IMR-90 (cell line): ENCODE measurements around the gene LBP. TPM values are rescaled to one million over a fixed set of nuclear protein-coding genes. Genes with fewer than 3 reads are reported as not detected.

Experiments
- ATAC-seq: fragments of 200-7000 bp; cut with Tn5 transposase; 2 replicates; pipeline ENCODE4 v1.9.1; 2020; ENCODE audit warnings: low read depth, mild to moderate bottlenecking, moderate library complexity
- BruUV-seq: library from RNA; stranded (reverse); fragments of 400-500 nt; replicated peaks from 2 replicates; lab custom pipeline; 2021; lab: Mats Ljungman, UMichigan
- CTCF ChIA-PET: fragments of 300-600 bp; formaldehyde crosslinking; extraction: SDS; loops from one replicate; lab custom pipeline; 2021; ENCODE audit warnings: antibody characterized with exemption; lab: Yijun Ruan, JAX
- POLR2A ChIA-PET: fragments of 300-600 bp; sonication (Branson Sonifier 250); formaldehyde crosslinking; loops from one replicate; lab custom pipeline; 2022; ENCODE audit warnings: antibody characterized with exemption; ENCODE audit not compliant: unreplicated experiment; lab: Charles Lee
- DNase-seq: peaks from one replicate; pipeline ENCODE4 v3.0.0; 2013
- H2AFZ ChIP-seq: replicated peaks from 2 replicates; pipeline ENCODE3; 2013; ENCODE audit warnings: low read length, mild to moderate bottlenecking; ENCODE audit not compliant: poor library complexity
- H2AK5ac ChIP-seq: 2 replicates; pipeline ENCODE4 v1.6.1; 2013; ENCODE audit warnings: low read depth, low read length, inconsistent platforms
- H2AK9ac ChIP-seq: replicated peaks from 2 replicates; pipeline ENCODE3; 2013; ENCODE audit warnings: mild to moderate bottlenecking, low read depth, low read length, moderate library complexity; ENCODE audit not compliant: poor library complexity
- H2BK120ac ChIP-seq: 2 replicates; pipeline ENCODE4 v1.6.1; 2013; ENCODE audit warnings: low read depth, low read length, inconsistent platforms
- H2BK15ac ChIP-seq: 3 replicates; pipeline ENCODE4 v1.6.1; 2013; ENCODE audit warnings: low read depth, low read length, inconsistent platforms
- H2BK20ac ChIP-seq: 2 replicates; pipeline ENCODE4 v1.6.1; 2013; ENCODE audit warnings: low read depth, mild to moderate bottlenecking, inconsistent platforms, low read length, moderate library complexity
- H2BK5ac ChIP-seq: 2 replicates; pipeline ENCODE4 v1.6.1; 2013; ENCODE audit warnings: mild to moderate bottlenecking, low read depth, low read length, inconsistent platforms; ENCODE audit not compliant: poor library complexity, severe bottlenecking
- H3K14ac ChIP-seq: replicated peaks from 2 replicates; pipeline ENCODE4 v1.6.1; 2013; ENCODE audit warnings: low read depth, low read length, inconsistent platforms
- H3K18ac ChIP-seq: 2 replicates; pipeline ENCODE4 v1.6.1; 2013; ENCODE audit warnings: low read depth, low read length, control low read depth
- H3K23ac ChIP-seq: 2 replicates; pipeline ENCODE4 v1.6.1; 2013; ENCODE audit warnings: low read depth, low read length, inconsistent platforms
- H3K27ac ChIP-seq: 2 replicates; pipeline ENCODE4 v1.5.1; 2013; ENCODE audit warnings: mild to moderate bottlenecking, control low read depth, low read length; ENCODE audit not compliant: insufficient read depth
- H3K27me3 ChIP-seq: 2 replicates; pipeline ENCODE4 v1.6.1; 2013; ENCODE audit warnings: low read length; ENCODE audit not compliant: control insufficient read depth, insufficient read depth
- H3K36me3 ChIP-seq: 2 replicates; pipeline ENCODE4 v1.6.1; 2013; ENCODE audit warnings: low read length, mixed read lengths; ENCODE audit not compliant: control insufficient read depth, insufficient read depth
- H3K4ac ChIP-seq: 2 replicates; pipeline ENCODE4 v1.6.1; 2013; ENCODE audit warnings: low read depth, low read length, inconsistent platforms
- H3K4me1 ChIP-seq: 2 replicates; pipeline ENCODE4 v1.6.1; 2013; ENCODE audit warnings: low read length, mixed read lengths; ENCODE audit not compliant: control insufficient read depth, insufficient read depth
- H3K4me2 ChIP-seq: 2 replicates; pipeline ENCODE4 v1.6.1; 2013; ENCODE audit warnings: low read depth, mild to moderate bottlenecking, control low read depth, low read length, moderate library complexity
- H3K4me3 ChIP-seq: 2 replicates; pipeline ENCODE4 v1.5.1; 2013; ENCODE audit warnings: low read depth, mild to moderate bottlenecking, control low read depth, low read length, moderate library complexity; ENCODE audit not compliant: insufficient read depth
- H3K56ac ChIP-seq: 2 replicates; pipeline ENCODE4 v1.6.1; 2013; ENCODE audit warnings: low read length, inconsistent platforms; ENCODE audit not compliant: insufficient read depth; ENCODE audit errors: extremely low read depth
- H3K79me1 ChIP-seq, 2 experiments: 2 replicates each; pipeline ENCODE4 v1.6.1; 2013; ENCODE audit warnings: low read length in 2 of 2, inconsistent platforms in 1 of 2, low read depth in 1 of 2
- H3K9ac ChIP-seq: 2 replicates; pipeline ENCODE4 v1.6.1; 2013; ENCODE audit warnings: low read depth, low read length, control low read depth
- H3K9me1 ChIP-seq: 2 replicates; pipeline ENCODE4 v1.6.1; 2013; ENCODE audit warnings: low read length, inconsistent platforms; ENCODE audit not compliant: insufficient read depth
- H3K9me3 ChIP-seq: 2 replicates; pipeline ENCODE4 v1.6.1; 2013; ENCODE audit warnings: low read length; ENCODE audit not compliant: control insufficient read depth, insufficient read depth
- H4K20me1 ChIP-seq: 2 replicates; pipeline ENCODE4 v1.6.1; 2013; ENCODE audit warnings: low read length, inconsistent platforms; ENCODE audit not compliant: insufficient read depth
- H4K5ac ChIP-seq: 2 replicates; pipeline ENCODE4 v1.6.1; 2013; ENCODE audit warnings: mild to moderate bottlenecking, low read depth, low read length, control low read depth
- H4K8ac ChIP-seq, 2 experiments: 2 replicates each; pipeline ENCODE4 v1.6.1; 2013; ENCODE audit warnings: low read depth in 2 of 2, low read length in 2 of 2, control low read depth in 1 of 2, inconsistent platforms in 1 of 2
- H4K91ac ChIP-seq: 2 replicates; pipeline ENCODE4 v1.6.1; 2013; ENCODE audit warnings: low read depth, low read length, inconsistent platforms; ENCODE audit not compliant: insufficient read depth
- CEBPB ChIP-seq: IDR thresholded peaks from 2 replicates; pipeline ENCODE4 v1.6.1; 2012; ENCODE audit warnings: low read depth, low read length, improper control_type of control experiment
- CHD1 ChIP-seq: IDR thresholded peaks from 2 replicates; pipeline ENCODE4 v1.6.1; 2012; ENCODE audit warnings: low read depth, low read length, improper control_type of control experiment
- MAFK ChIP-seq: IDR thresholded peaks from 2 replicates; pipeline ENCODE4 v1.6.1; 2012; ENCODE audit warnings: low read depth, low read length, improper control_type of control experiment
- NFE2L2 ChIP-seq: fragments of 150-350 bp; IDR thresholded peaks from 2 replicates; pipeline ENCODE4 v1.6.1; 2016; ENCODE audit warnings: low read depth, mild to moderate bottlenecking, low read length
- RCOR1 ChIP-seq: IDR thresholded peaks from 2 replicates; pipeline ENCODE4 v1.6.1; 2012; ENCODE audit warnings: mild to moderate bottlenecking, low read length, improper control_type of control experiment; ENCODE audit not compliant: insufficient replicate concordance
- RFX5 ChIP-seq: IDR thresholded peaks from 2 replicates; pipeline ENCODE4 v1.8.0; 2012; ENCODE audit warnings: low read depth, mild to moderate bottlenecking, low read length, moderate library complexity
- SMC3 ChIP-seq: fragments of 150-350 bp; IDR thresholded peaks from 2 replicates; pipeline ENCODE4 v1.6.1; 2016; ENCODE audit warnings: low read depth, mild to moderate bottlenecking, antibody characterized with exemption, low read length, moderate library complexity
- WGBS, 2 experiments: methylation state at CpG; one replicate each; pipeline versions ENCODE4 v1.1.5 to v1.1.7; 2013; ENCODE audit warnings: missing lambda C conversion rate in 2 of 2; ENCODE audit not compliant: insufficient read length in 1 of 2; ENCODE audit errors: extremely low coverage in 2 of 2; 5-methylcytosine and 5-hydroxymethylcytosine counted together
- dilution Hi-C: fragments of 300-500 bp; cut with HindIII; formaldehyde crosslinking; loops from one replicate; pipeline ENCODE4 v1.14.3; 2018; ENCODE audit warnings: low sequenced_read_pairs; ENCODE audit not compliant: unreplicated experiment
- in situ Hi-C: fragments of 300-500 bp; cut with MboI; formaldehyde crosslinking; loops from 3 replicates; pipeline ENCODE4 v1.14.3; 2019; ENCODE audit warnings: low sequenced_read_pairs, inconsistent platforms, mixed read lengths
- intact Hi-C: fragments of 100-400 bp; cut with micrococcal nuclease; formaldehyde crosslinking; loops from 2 replicates; pipeline ENCODE4 v1.10.0; 2022
- polyA plus RNA-seq, 3 experiments: library from polyadenylated mRNA; depleted of rRNA; stranded (reverse); fragments of >200 nt; gene quantifications; 2 replicates each; pipeline ENCODE4 v1.2.3, GENCODE V29; 2012; ENCODE audit warnings: low replicate concordance in 1 of 3
- total RNA-seq: library from RNA; depleted of rRNA; stranded (reverse); fragments of >200 nt; gene quantifications from 2 replicates; pipeline ENCODE4 v1.2.3, GENCODE V29; 2012
- TF ChIP-seq, protein P1 (sequence below): fragments of 150-350 bp; IDR thresholded peaks from 2 replicates; pipeline ENCODE4 v1.6.1; 2016; ENCODE audit warnings: low read depth, mild to moderate bottlenecking, low read length, moderate library complexity, borderline replicate concordance

The LBP gene
- total and polyA plus RNA-seq, 2 of the 4 experiments (the other 2 are of a cell fraction), result not detected

- no peak overlapping the region for H2AK5ac ChIP-seq
- no peak overlapping the region for H3K4ac ChIP-seq
- dilution Hi-C loops (no loop called here), intact Hi-C loops (no loop called here), in situ Hi-C loops (no loop called here)
- no peak overlapping the region for H3K56ac ChIP-seq
- no peak overlapping the region for H3K23ac ChIP-seq
- TF ChIP-seq CHD1, result no peak
- TF ChIP-seq, protein P1, sequence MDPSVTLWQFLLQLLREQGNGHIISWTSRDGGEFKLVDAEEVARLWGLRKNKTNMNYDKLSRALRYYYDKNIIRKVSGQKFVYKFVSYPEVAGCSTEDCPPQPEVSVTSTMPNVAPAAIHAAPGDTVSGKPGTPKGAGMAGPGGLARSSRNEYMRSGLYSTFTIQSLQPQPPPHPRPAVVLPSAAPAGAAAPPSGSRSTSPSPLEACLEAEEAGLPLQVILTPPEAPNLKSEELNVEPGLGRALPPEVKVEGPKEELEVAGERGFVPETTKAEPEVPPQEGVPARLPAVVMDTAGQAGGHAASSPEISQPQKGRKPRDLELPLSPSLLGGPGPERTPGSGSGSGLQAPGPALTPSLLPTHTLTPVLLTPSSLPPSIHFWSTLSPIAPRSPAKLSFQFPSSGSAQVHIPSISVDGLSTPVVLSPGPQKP, result no peak
- TF ChIP-seq SMC3, result no peak
- no peak for TF ChIP-seq RCOR1
- no peak for TF ChIP-seq MAFK
- no peak for TF ChIP-seq NFE2L2
- TF ChIP-seq CEBPB, result no peak
- no peak for TF ChIP-seq RFX5
- no peak overlapping the region for H3K4me3 ChIP-seq
- H3K9me3 ChIP-seq, result no peaks in the 10 kb centered on the region
- peaks cover 86% of the 10 kb centered on the region for H3K36me3 ChIP-seq
- ChIA-PET CTCF (interaction anchor here (0.7 kb wide), 1 partner anchor 36 kb away, joined by 3 read pairs; no protein-coding TSS in a partner anchor), POLR2A (no interaction called here)
- H2AFZ ChIP-seq, result no peak overlapping the region
- H4K20me1 ChIP-seq, result peaks cover 87% of the 10 kb centered on the region
- WGBS, 2 experiments, result no CpG with 5 or more reads among the region's 4 CpGs
- H3K9ac ChIP-seq, result no peak overlapping the region
- no peak overlapping the region for H2BK20ac ChIP-seq
- H3K4me1 ChIP-seq, result peaks cover 12% of the 10 kb centered on the region
- BruUV-seq, result no TSS peak
- H3K79me1 ChIP-seq, result peaks cover 41 to 85% of the 10 kb centered on the region in 2 experiments
- H2BK15ac ChIP-seq, result no peak overlapping the region
- DNase-seq, result no peak
- H4K8ac ChIP-seq, result no peak overlapping the region
- H2AK9ac ChIP-seq, result no peak overlapping the region
- H2BK120ac ChIP-seq, result no peak overlapping the region
- no peak for ATAC-seq
- peaks cover 21% of the 10 kb centered on the region for H3K9me1 ChIP-seq
- no peak overlapping the region for H3K27ac ChIP-seq
- no peak overlapping the region for H3K18ac ChIP-seq
- H3K4me2 ChIP-seq, result no peak overlapping the region
- no peak overlapping the region for H4K91ac ChIP-seq
- no peak overlapping the region for H4K5ac ChIP-seq
- H2BK5ac ChIP-seq, result no peak overlapping the region
- no peak overlapping the region for H3K14ac ChIP-seq
- H3K27me3 ChIP-seq, result no peaks in the 10 kb centered on the region
These were observed 77.3 kb downstream of the LBP start for GRCh38 chr20:38423541-38423940.
